HL-60 (cell line): ENCODE measurements around the gene IRGQ.

Experiments used
- CTCF ChIP-seq: IDR thresholded peaks from one replicate; pipeline ENCODE4 v1.5.1; 2011; ENCODE audit warnings: low read length, control low read depth, inconsistent platforms; ENCODE audit not compliant: insufficient read depth
- POLR2AphosphoS5 ChIP-seq: IDR thresholded peaks from 2 replicates; pipeline ENCODE4 v1.6.1; 2012; ENCODE audit warnings: low read depth
- TF ChIP-seq, protein P1 (sequence below): IDR thresholded peaks from 2 replicates; pipeline ENCODE4 v1.6.1; 2012; ENCODE audit warnings: low read depth; ENCODE audit not compliant: insufficient replicate concordance

GRCh38 chr19:43638214-43638994 is 42.5 kb upstream of the IRGQ start:
- TF ChIP-seq CTCF = no peak
- TF ChIP-seq POLR2AphosphoS5 = no peak
- TF ChIP-seq, protein P1, sequence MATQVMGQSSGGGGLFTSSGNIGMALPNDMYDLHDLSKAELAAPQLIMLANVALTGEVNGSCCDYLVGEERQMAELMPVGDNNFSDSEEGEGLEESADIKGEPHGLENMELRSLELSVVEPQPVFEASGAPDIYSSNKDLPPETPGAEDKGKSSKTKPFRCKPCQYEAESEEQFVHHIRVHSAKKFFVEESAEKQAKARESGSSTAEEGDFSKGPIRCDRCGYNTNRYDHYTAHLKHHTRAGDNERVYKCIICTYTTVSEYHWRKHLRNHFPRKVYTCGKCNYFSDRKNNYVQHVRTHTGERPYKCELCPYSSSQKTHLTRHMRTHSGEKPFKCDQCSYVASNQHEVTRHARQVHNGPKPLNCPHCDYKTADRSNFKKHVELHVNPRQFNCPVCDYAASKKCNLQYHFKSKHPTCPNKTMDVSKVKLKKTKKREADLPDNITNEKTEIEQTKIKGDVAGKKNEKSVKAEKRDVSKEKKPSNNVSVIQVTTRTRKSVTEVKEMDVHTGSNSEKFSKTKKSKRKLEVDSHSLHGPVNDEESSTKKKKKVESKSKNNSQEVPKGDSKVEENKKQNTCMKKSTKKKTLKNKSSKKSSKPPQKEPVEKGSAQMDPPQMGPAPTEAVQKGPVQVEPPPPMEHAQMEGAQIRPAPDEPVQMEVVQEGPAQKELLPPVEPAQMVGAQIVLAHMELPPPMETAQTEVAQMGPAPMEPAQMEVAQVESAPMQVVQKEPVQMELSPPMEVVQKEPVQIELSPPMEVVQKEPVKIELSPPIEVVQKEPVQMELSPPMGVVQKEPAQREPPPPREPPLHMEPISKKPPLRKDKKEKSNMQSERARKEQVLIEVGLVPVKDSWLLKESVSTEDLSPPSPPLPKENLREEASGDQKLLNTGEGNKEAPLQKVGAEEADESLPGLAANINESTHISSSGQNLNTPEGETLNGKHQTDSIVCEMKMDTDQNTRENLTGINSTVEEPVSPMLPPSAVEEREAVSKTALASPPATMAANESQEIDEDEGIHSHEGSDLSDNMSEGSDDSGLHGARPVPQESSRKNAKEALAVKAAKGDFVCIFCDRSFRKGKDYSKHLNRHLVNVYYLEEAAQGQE = no peak
